H9 (cell line): ENCODE data around the gene NPAS3. TPM values are rescaled to one million over a fixed set of nuclear protein-coding genes. Genes with fewer than 3 reads are reported as not detected.

Experiments used
- DNase-seq: peaks from one replicate; pipeline ENCODE4 v3.0.0-alpha.2; 2017
- H2AFZ ChIP-seq: one replicate; pipeline ENCODE4 v1.6.1; 2013; ENCODE audit warnings: mild to moderate bottlenecking, low read length, control low read depth, moderate library complexity
- H2AK5ac ChIP-seq: 2 replicates; pipeline ENCODE4 v1.6.1; 2013; ENCODE audit warnings: low read length, control low read depth, mixed read lengths; ENCODE audit not compliant: insufficient read length
- H2BK120ac ChIP-seq: one replicate; pipeline ENCODE4 v1.6.1; 2013; ENCODE audit warnings: low read depth, mild to moderate bottlenecking, low read length, control low read depth, inconsistent platforms; ENCODE audit not compliant: poor library complexity, severe bottlenecking
- H2BK12ac ChIP-seq: 2 replicates; pipeline ENCODE4 v1.6.1; 2013; ENCODE audit warnings: low read length, control low read depth, mixed read lengths, low read depth; ENCODE audit not compliant: insufficient read length
- H2BK15ac ChIP-seq: 2 replicates; pipeline ENCODE4 v1.6.1; 2013; ENCODE audit warnings: low read depth, low read length, control low read depth
- H2BK20ac ChIP-seq: one replicate; pipeline ENCODE4 v1.6.1; 2013; ENCODE audit warnings: low read depth, mild to moderate bottlenecking, low read length, control low read depth, inconsistent platforms; ENCODE audit not compliant: poor library complexity, severe bottlenecking
- H2BK5ac ChIP-seq: 2 replicates; pipeline ENCODE4 v1.6.1; 2013; ENCODE audit warnings: low read length, control low read depth, mixed read lengths; ENCODE audit not compliant: insufficient read length
- H3K14ac ChIP-seq: 2 replicates; pipeline ENCODE4 v1.6.1; 2013; ENCODE audit warnings: low read length, control low read depth; ENCODE audit not compliant: insufficient read depth
- H3K18ac ChIP-seq: 2 replicates; pipeline ENCODE4 v1.6.1; 2013; ENCODE audit warnings: low read depth, mild to moderate bottlenecking, mixed read lengths, low read length, control low read depth; ENCODE audit not compliant: insufficient read length
- H3K23ac ChIP-seq: 2 replicates; pipeline ENCODE4 v1.6.1; 2013; ENCODE audit warnings: low read length, control low read depth, mixed read lengths, low read depth; ENCODE audit not compliant: insufficient read length
- H3K23me2 ChIP-seq: 2 replicates; pipeline ENCODE4 v1.6.1; 2013; ENCODE audit warnings: low read depth, mild to moderate bottlenecking, mixed read lengths, low read length, control low read depth; ENCODE audit not compliant: insufficient read length, poor library complexity, severe bottlenecking
- H3K27ac ChIP-seq: 2 replicates; pipeline ENCODE4 v1.5.1; 2013; ENCODE audit warnings: low read length, control low read depth, mixed read lengths, low read depth; ENCODE audit not compliant: insufficient read length
- H3K27me3 ChIP-seq: 2 replicates; pipeline ENCODE4 v1.6.1; 2013; ENCODE audit warnings: low read length, control low read depth, inconsistent platforms; ENCODE audit not compliant: insufficient read depth
- H3K4ac ChIP-seq: 2 replicates; pipeline ENCODE4 v1.6.1; 2013; ENCODE audit warnings: low read depth, mild to moderate bottlenecking, control low read depth, inconsistent platforms, low read length, moderate library complexity
- H3K4me1 ChIP-seq: 2 replicates; pipeline ENCODE4 v1.6.1; 2013; ENCODE audit warnings: low read length, control low read depth, inconsistent platforms; ENCODE audit not compliant: insufficient read depth
- H3K4me2 ChIP-seq: 2 replicates; pipeline ENCODE4 v1.6.1; 2013; ENCODE audit warnings: low read length, control low read depth, mixed read lengths; ENCODE audit not compliant: insufficient read length, insufficient read depth
- H3K56ac ChIP-seq: 2 replicates; pipeline ENCODE4 v1.6.1; 2013; ENCODE audit warnings: low read depth, mild to moderate bottlenecking, mixed read lengths, low read length, control low read depth; ENCODE audit not compliant: insufficient read length
- H3K79me1 ChIP-seq: 2 replicates; pipeline ENCODE4 v1.6.1; 2013; ENCODE audit warnings: low read depth, mild to moderate bottlenecking, moderate library complexity, low read length, control low read depth, inconsistent platforms; ENCODE audit not compliant: insufficient read depth, poor library complexity, severe bottlenecking
- H3K79me2 ChIP-seq: 2 replicates; pipeline ENCODE4 v1.6.1; 2013; ENCODE audit warnings: low read length, control low read depth, inconsistent platforms; ENCODE audit not compliant: insufficient read depth
- H3K9ac ChIP-seq: 2 replicates; pipeline ENCODE4 v1.6.1; 2013; ENCODE audit warnings: low read length, control low read depth, mixed read lengths; ENCODE audit not compliant: insufficient read length; ENCODE audit errors: extremely low read depth
- H3K9me3 ChIP-seq: one replicate; pipeline ENCODE4 v1.6.1; 2013; ENCODE audit warnings: low read depth, low read length, inconsistent platforms; ENCODE audit not compliant: control insufficient read depth
- H3T11ph ChIP-seq: one replicate; pipeline ENCODE4 v1.6.1; 2013; ENCODE audit warnings: mild to moderate bottlenecking, low read length, control low read depth, inconsistent platforms
- H4K20me1 ChIP-seq: one replicate; pipeline ENCODE4 v1.6.1; 2013; ENCODE audit not compliant: control insufficient read depth, insufficient read length, insufficient read depth
- H4K5ac ChIP-seq: 2 replicates; pipeline ENCODE4 v1.6.1; 2013; ENCODE audit warnings: low read depth, mild to moderate bottlenecking, mixed read lengths, low read length, control low read depth; ENCODE audit not compliant: insufficient read length
- H4K8ac ChIP-seq: replicated peaks from 2 replicates; pipeline ENCODE4 v1.6.1; 2013; ENCODE audit warnings: low read length, control low read depth, mixed read lengths, low read depth; ENCODE audit not compliant: insufficient read length
- H4K91ac ChIP-seq: 2 replicates; pipeline ENCODE4 v1.6.1; 2013; ENCODE audit warnings: low read depth, mild to moderate bottlenecking, moderate library complexity, mixed read lengths, low read length, control low read depth; ENCODE audit not compliant: insufficient read length
- H3K27ac Mint-ChIP-seq, 3 experiments: 2 replicates in 2 of 3; 3 replicates in 1 of 3; pipeline ENCODE4 v1.8.0; 2020 to 2021; ENCODE audit warnings: mixed read lengths in 3 of 3, mild to moderate bottlenecking in 1 of 3, moderate library complexity in 1 of 3
- H3K27me3 Mint-ChIP-seq: 2 replicates; pipeline ENCODE4 v1.8.0; 2021; ENCODE audit warnings: low read depth, mild to moderate bottlenecking, moderate library complexity, mixed read lengths
- H3K36me3 Mint-ChIP-seq, 3 experiments: 2 replicates in 2 of 3; 3 replicates in 1 of 3; pipeline ENCODE4 v1.8.0; 2020 to 2021; ENCODE audit warnings: low read depth in 3 of 3, mixed read lengths in 3 of 3; ENCODE audit not compliant: insufficient read depth in 1 of 3
- H3K4me1 Mint-ChIP-seq, 2 experiments: 2 replicates each; pipeline ENCODE4 v1.8.0; 2020; ENCODE audit warnings: mixed read lengths in 2 of 2
- H3K4me3 Mint-ChIP-seq, 2 experiments: 2 replicates in 1 of 2; 3 replicates in 1 of 2; pipeline ENCODE4 v1.8.0; 2020 to 2021; ENCODE audit warnings: mild to moderate bottlenecking in 2 of 2, mixed read lengths in 2 of 2, moderate library complexity in 1 of 2
- H3K9me3 Mint-ChIP-seq, 2 experiments: 2 replicates in 1 of 2; 3 replicates in 1 of 2; pipeline ENCODE4 v1.8.0; 2020; ENCODE audit warnings: mild to moderate bottlenecking in 2 of 2, mixed read lengths in 2 of 2, moderate library complexity in 1 of 2
- CTCF ChIP-seq: fragments of 200-600 bp; sonication (generic); conservative IDR thresholded peaks from 3 replicates; pipeline ENCODE4 v1.8.0; 2021; ENCODE audit warnings: antibody characterized with exemption, mild to moderate bottlenecking
- WGBS: extraction: QIAGEN DNeasy Blood & Tissue Kit; methylation state at CpG from one replicate; pipeline ENCODE4 v1.1.7; 2013; ENCODE audit warnings: missing lambda C conversion rate, low lambda C conversion rate, mixed read lengths; ENCODE audit not compliant: insufficient read length; ENCODE audit errors: extremely low coverage; 5-methylcytosine and 5-hydroxymethylcytosine counted together
- total RNA-seq: library from RNA; stranded (reverse); gene quantifications from 2 replicates; pipeline ENCODE4 v1.2.1, GENCODE V29; 2021

NPAS3 gene
- total RNA-seq, 1 experiment from 2014 or later: 0.17 TPM

- Mint-ChIP-seq H3K27ac (no peak overlapping the region), H3K36me3 (no peaks in the 10 kb centered on the region), H3K4me1 (no peaks in the 10 kb centered on the region), H3K9me3 (no peaks in the 10 kb centered on the region), H3K4me3 (no peak overlapping the region), H3K27me3 (no peaks in the 10 kb centered on the region)
- Histone ChIP-seq H4K20me1 (no peaks in the 10 kb centered on the region), H4K5ac (no peak overlapping the region), H3K23ac (no peak overlapping the region), H2AFZ (no peak overlapping the region), H3K18ac (no peak overlapping the region), H3K4me2 (no peak overlapping the region), H3K4me1 (no peaks in the 10 kb centered on the region), H2BK120ac (no peak overlapping the region), H3T11ph (no peak overlapping the region), H4K8ac (no peak overlapping the region), H3K9ac (no peak overlapping the region), H4K91ac (no peak overlapping the region), H2BK15ac (no peak overlapping the region), H3K79me2 (no peaks in the 10 kb centered on the region), H3K79me1 (no peaks in the 10 kb centered on the region), H3K27ac (no peak overlapping the region), H2BK5ac (no peak overlapping the region), H3K4ac (no peak overlapping the region), H3K27me3 (no peaks in the 10 kb centered on the region), H3K9me3 (no peaks in the 10 kb centered on the region), H3K23me2 (no peaks in the 10 kb centered on the region), H3K14ac (no peak overlapping the region), H2BK20ac (no peak overlapping the region), H2AK5ac (no peak overlapping the region), H3K56ac (no peak overlapping the region), H2BK12ac (no peak overlapping the region)
- no peak for DNase-seq
- no CpG with 5 or more reads among the region's 4 CpGs for WGBS
- TF ChIP-seq CTCF: no peak
Observed at GRCh38 chr14:33693237-33693636, 754.6 kb downstream of the NPAS3 start.
